WERI-Rb-1 (cell line): ENCODE results near the gene CCDC85C.

Source experiments
- DNase-seq: peaks from one replicate; pipeline ENCODE4 v3.0.0-alpha.2; 2020
- H3K27ac ChIP-seq: fragments of 250-450 bp; sonication (Bioruptor Pico); 2 replicates; pipeline ENCODE4 v1.5.1; 2020; ENCODE audit warnings: mild to moderate bottlenecking, moderate library complexity
- H3K27me3 ChIP-seq: fragments of 250-450 bp; sonication (Bioruptor Pico); 2 replicates; pipeline ENCODE4 v1.5.1; 2021; ENCODE audit warnings: mild to moderate bottlenecking, low read depth, moderate library complexity; ENCODE audit not compliant: insufficient read depth, severe bottlenecking
- H3K36me3 ChIP-seq: fragments of 250-450 bp; sonication (Bioruptor Pico); 2 replicates; pipeline ENCODE4 v1.5.1; 2020; ENCODE audit warnings: mild to moderate bottlenecking, moderate library complexity
- H3K4me3 ChIP-seq: 2 replicates; pipeline ENCODE4 v1.5.1; 2011; ENCODE audit warnings: low read depth, mild to moderate bottlenecking, control low read depth, low read length
- H3K9me3 ChIP-seq: fragments of 250-450 bp; sonication (Bioruptor Pico); 2 replicates; pipeline ENCODE4 v1.5.1; 2021; ENCODE audit warnings: mild to moderate bottlenecking, moderate library complexity; ENCODE audit not compliant: severe bottlenecking
- CTCF ChIP-seq: IDR thresholded peaks from 2 replicates; pipeline ENCODE4 v1.5.1; 2011; ENCODE audit warnings: low read depth, mild to moderate bottlenecking, control low read depth, inconsistent platforms, low read length

Gene CCDC85C

GRCh38 chr14:99586761-99587459, 17.1 kb downstream of the CCDC85C start:
- peaks cover 25% of the 10 kb centered on the region for H3K36me3 ChIP-seq
- TF ChIP-seq CTCF, result no peak
- H3K9me3 ChIP-seq, result no peaks in the 10 kb centered on the region
- no peak overlapping the region for H3K4me3 ChIP-seq
- no peaks in the 10 kb centered on the region for H3K27me3 ChIP-seq
- DNase-seq, result no peak
- no peak overlapping the region; the same call in 1 of the 2 replicates for H3K27ac ChIP-seq

DNA sequence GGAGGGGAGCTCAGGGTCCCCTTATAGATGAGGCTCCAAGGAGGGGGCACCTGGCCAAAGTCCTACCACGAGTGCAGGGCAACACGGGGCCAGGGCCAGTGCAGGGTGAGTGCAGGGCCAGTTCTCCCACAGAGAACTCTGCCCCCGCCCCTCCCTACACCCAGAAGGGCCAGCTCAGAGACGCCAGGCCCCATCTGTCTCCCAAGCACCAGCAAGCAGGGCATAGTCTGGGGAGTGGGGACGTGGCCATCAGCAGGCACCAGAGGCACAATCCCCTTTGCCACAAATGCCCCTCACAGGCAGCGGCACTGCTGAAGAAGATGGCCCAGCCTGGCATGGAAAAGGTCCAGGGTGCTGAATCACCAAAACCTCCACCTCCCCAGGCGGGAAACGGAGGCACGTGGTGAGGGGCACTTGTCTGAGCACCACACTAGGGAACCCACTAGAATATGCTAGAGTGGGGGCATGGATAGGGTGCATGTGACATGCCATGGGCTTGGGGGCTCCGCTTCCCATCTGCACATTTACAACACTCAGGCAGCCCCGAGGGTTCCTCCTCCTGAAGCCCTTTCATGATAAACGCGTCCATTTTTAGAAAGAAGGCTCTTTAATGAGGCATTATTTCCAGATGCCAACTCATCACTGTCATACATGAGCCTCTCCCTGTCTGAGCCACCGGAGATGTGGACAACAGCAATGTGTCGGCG, 17.8 kb downstream of the CCDC85C start:
- Histone ChIP-seq H3K4me3 (no peak overlapping the region), H3K36me3 (peaks cover 30% of the 10 kb centered on the region), H3K27ac (no peak overlapping the region), H3K27me3 (no peaks in the 10 kb centered on the region), H3K9me3 (no peaks in the 10 kb centered on the region)
- DNase-seq, result peak; percentile 7
- TF ChIP-seq CTCF, result no peak

GRCh38 chr14:99584823-99585222, 19.2 kb downstream of the CCDC85C start:
- no peak overlapping the region for H3K27ac ChIP-seq

DNA sequence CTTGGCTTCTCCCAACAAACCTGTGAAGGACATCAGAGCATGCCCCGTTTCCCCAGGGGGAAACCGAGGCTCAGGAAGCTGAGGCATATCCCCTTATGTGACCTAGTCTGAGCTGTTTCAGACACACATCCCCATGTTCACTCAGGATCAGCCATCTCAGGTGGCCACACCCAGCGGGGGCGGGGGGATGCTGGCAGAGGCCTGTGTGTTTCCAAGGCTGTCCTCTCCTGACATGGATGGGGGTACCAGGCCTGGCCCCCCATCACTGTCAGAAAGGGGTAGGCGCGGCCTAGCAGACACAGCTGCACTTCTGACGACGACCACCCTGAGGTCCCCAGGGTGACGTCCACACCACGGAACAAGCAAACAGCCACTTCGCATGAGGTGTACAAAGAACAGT, 22.1 kb downstream of the CCDC85C start:
- H3K27ac ChIP-seq, result no peak overlapping the region
- no peak overlapping the region for H3K4me3 ChIP-seq
- peaks cover 23% of the 10 kb centered on the region for H3K36me3 ChIP-seq
- no peaks in the 10 kb centered on the region for H3K9me3 ChIP-seq
- TF ChIP-seq CTCF, result no peak
- DNase-seq, result peak; percentile 6
- H3K27me3 ChIP-seq, result no peaks in the 10 kb centered on the region

More at GRCh38 chr14:99584823-99585222, 19.2 kb downstream of the CCDC85C start:
- no peak for TF ChIP-seq CTCF
- no peak for DNase-seq
- Histone ChIP-seq H3K36me3 (peaks cover 28% of the 10 kb centered on the region), H3K27me3 (no peaks in the 10 kb centered on the region), H3K4me3 (no peak overlapping the region), H3K9me3 (no peaks in the 10 kb centered on the region)

- TF ChIP-seq CTCF, result no peak
These were observed 22.6 kb downstream of the CCDC85C start for GRCh38 chr14:99581374-99581773.

More at GRCh38 chr14:99581374-99581773, 22.6 kb downstream of the CCDC85C start:
- Histone ChIP-seq H3K9me3 (no peaks in the 10 kb centered on the region), H3K36me3 (peaks cover 23% of the 10 kb centered on the region), H3K4me3 (no peak overlapping the region), H3K27ac (no peak overlapping the region; the same call in 1 of the 2 replicates), H3K27me3 (no peaks in the 10 kb centered on the region)
- no peak for DNase-seq
